Vagina (tissue), 2 donors: ENCODE results near the gene FBRSL1. TPM values are rescaled to one million over a fixed set of nuclear protein-coding genes. Genes with fewer than 3 reads are reported as not detected.

Source experiments
- DNase-seq, 2 donors: peaks; one replicate each; pipeline ENCODE4 v3.0.0-alpha.2; 2017; ENCODE audit errors: extremely low spot score in 2 of 2
- H3K27ac ChIP-seq: fragments of 200-600 bp; sonication (generic); one replicate; pipeline ENCODE4 v1.5.1; 2019
- H3K27me3 ChIP-seq: fragments of 200-600 bp; sonication (generic); one replicate; pipeline ENCODE4 v1.5.1; 2019
- H3K36me3 ChIP-seq, 2 donors: fragments of 200-600 bp; sonication (generic); one replicate each; pipeline ENCODE4 v1.5.1; 2017 to 2019
- H3K4me1 ChIP-seq: fragments of 200-600 bp; sonication (generic); one replicate; pipeline ENCODE4 v1.5.1; 2019
- H3K4me3 ChIP-seq, 2 donors: fragments of 200-600 bp; sonication (generic); 1 replicate in 1 of 2; 2 replicates in 1 of 2; pipeline ENCODE4 v1.5.1; 2016 to 2019
- H3K9me3 ChIP-seq: fragments of 200-600 bp; sonication (generic); one replicate; pipeline ENCODE4 v1.5.1; 2019
- POLR2A ChIP-seq, 2 donors: fragments of 450-650 bp; IDR thresholded peaks; one replicate each; pipeline ENCODE4 v1.6.1; 2017; ENCODE audit warnings: antibody characterized with exemption in 2 of 2, mild to moderate bottlenecking in 2 of 2, moderate library complexity in 2 of 2
- POLR2AphosphoS5 ChIP-seq, 2 donors: sonication (generic); formaldehyde crosslinking; IDR thresholded peaks; one replicate each; pipeline ENCODE4 v1.9.0; 2017; ENCODE audit warnings: antibody characterized with exemption in 2 of 2, mild to moderate bottlenecking in 2 of 2, low read depth in 1 of 2; ENCODE audit not compliant: insufficient read depth in 1 of 2
- intact Hi-C: fragments of 100-400 bp; cut with DNase I; formaldehyde crosslinking; loops from one replicate; pipeline ENCODE4 v1.15.1; 2023
- total RNA-seq: library from RNA; depleted of rRNA; stranded (reverse); fragments of >200 nt; gene quantifications from one replicate; pipeline ENCODE4 v1.2.3, GENCODE V29; 2016
- TF ChIP-seq, protein P1 (sequence below), 3 experiments: fragments of 450-650 bp in 2 of 3; fragments of 200-600 bp in 1 of 3; sonication (generic) in 1 of 3; IDR thresholded peaks; one replicate each; pipeline ENCODE4 v1.5.1; 2017 to 2019; ENCODE audit warnings: antibody characterized with exemption in 3 of 3, mild to moderate bottlenecking in 2 of 3, moderate library complexity in 2 of 3

Gene FBRSL1
- total RNA-seq, 1 donor from 2014 or later: 11.0 TPM

DNA sequence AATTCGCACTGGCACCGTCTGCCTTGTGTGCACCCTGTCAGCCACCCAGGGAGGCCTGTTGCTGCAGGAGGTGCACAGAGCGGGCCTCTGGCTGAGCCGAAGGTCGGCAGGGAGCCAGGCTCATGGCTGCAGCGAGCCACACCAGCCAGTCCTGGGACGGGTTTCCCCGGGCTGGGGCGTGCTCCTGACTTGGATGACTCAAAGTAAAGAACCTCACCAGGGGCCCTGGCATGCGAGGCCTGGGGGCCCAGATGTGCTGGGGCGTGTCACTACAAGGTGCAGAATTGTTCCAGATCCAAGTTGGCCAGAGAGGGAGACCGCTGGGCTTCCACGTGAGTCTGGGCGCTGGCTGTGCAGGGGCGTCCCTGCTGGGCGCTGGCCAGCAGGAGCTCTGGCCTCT is 34.5 kb downstream of the FBRSL1 start:
- no peak overlapping the region for H3K4me3 ChIP-seq
- no peak overlapping the region for H3K27ac ChIP-seq
- H3K27me3 ChIP-seq: no peaks in the 10 kb centered on the region
- TF ChIP-seq, protein P1, sequence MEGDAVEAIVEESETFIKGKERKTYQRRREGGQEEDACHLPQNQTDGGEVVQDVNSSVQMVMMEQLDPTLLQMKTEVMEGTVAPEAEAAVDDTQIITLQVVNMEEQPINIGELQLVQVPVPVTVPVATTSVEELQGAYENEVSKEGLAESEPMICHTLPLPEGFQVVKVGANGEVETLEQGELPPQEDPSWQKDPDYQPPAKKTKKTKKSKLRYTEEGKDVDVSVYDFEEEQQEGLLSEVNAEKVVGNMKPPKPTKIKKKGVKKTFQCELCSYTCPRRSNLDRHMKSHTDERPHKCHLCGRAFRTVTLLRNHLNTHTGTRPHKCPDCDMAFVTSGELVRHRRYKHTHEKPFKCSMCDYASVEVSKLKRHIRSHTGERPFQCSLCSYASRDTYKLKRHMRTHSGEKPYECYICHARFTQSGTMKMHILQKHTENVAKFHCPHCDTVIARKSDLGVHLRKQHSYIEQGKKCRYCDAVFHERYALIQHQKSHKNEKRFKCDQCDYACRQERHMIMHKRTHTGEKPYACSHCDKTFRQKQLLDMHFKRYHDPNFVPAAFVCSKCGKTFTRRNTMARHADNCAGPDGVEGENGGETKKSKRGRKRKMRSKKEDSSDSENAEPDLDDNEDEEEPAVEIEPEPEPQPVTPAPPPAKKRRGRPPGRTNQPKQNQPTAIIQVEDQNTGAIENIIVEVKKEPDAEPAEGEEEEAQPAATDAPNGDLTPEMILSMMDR (IDR thresholded peaks at IDR 0.05): no peak
- TF ChIP-seq POLR2A (IDR thresholded peaks at IDR 0.05): no peak
- TF ChIP-seq POLR2AphosphoS5 (IDR thresholded peaks at IDR 0.05; ENCODE audit: insufficient read depth in 1 of 2, low read depth in 1 of 2): no peak
- no peak for DNase-seq
- H3K9me3 ChIP-seq: no peaks in the 10 kb centered on the region
- H3K4me1 ChIP-seq: peaks cover 42% of the 10 kb centered on the region
- intact Hi-C loops: no loop called here
- no peaks in the 10 kb centered on the region for H3K36me3 ChIP-seq

- Histone ChIP-seq H3K27me3 (no peaks in the 10 kb centered on the region), H3K4me3 (no peak overlapping the region), H3K4me1 (peaks cover 37% of the 10 kb centered on the region), H3K27ac (no peak overlapping the region), H3K9me3 (no peaks in the 10 kb centered on the region), H3K36me3 (no peaks in the 10 kb centered on the region)
- intact Hi-C loops: loop anchor here (5.0 kb wide), 1 partner anchor 108 kb away; no protein-coding TSS in a partner anchor
- TF ChIP-seq POLR2A (IDR thresholded peaks at IDR 0.05): no peak
- TF ChIP-seq POLR2AphosphoS5 (IDR thresholded peaks at IDR 0.05; ENCODE audit: insufficient read depth in 1 of 2, low read depth in 1 of 2): no peak
- TF ChIP-seq, protein P1 (IDR thresholded peaks at IDR 0.05): no peak
- no peak for DNase-seq
These were observed 35.3 kb downstream of the FBRSL1 start for GRCh38 chr12:132525011-132525832.

DNA sequence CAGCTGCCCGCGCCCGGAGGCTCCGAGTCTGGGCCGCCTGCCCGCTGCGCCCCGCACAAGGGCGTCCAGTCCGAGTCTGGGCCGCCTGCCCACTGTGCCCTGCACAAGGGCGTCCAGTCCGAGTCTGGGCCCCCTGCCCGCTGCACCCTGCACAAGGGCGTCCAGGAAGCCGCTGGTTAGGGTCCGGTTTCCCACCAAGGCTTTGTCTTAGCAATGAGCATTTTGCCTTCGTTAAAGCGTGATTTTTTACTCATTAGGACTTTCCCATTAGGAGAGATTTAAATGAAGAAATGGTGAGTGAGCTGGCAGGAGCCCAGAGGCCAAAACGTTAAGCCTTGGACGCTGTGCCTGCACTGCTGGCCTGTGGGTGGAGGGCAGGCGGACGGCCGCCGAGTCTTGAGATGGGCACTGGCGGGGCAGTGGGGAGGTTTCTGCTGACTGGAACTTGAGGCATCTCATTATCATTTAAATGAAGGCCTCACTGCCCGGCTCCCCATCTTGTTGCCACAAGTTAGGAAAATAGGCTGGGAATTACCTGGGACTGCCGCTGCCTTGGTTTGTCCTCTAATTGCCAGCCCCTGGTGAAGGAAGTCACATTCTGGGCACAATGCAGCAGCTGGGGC is 36.0 kb downstream of the FBRSL1 start:
- intact Hi-C loops: loop anchor here (5.0 kb wide), 1 partner anchor 109 kb away; no protein-coding TSS in a partner anchor
- Histone ChIP-seq H3K4me3 (no peak overlapping the region), H3K36me3 (no peaks in the 10 kb centered on the region), H3K9me3 (no peaks in the 10 kb centered on the region), H3K4me1 (peaks cover 29% of the 10 kb centered on the region), H3K27me3 (no peaks in the 10 kb centered on the region), H3K27ac (no peak overlapping the region)
- DNase-seq: no peak
- TF ChIP-seq, protein P1 (IDR thresholded peaks at IDR 0.05): no peak
- TF ChIP-seq POLR2A (IDR thresholded peaks at IDR 0.05) (no peak), POLR2AphosphoS5 (IDR thresholded peaks at IDR 0.05; ENCODE audit: insufficient read depth in 1 of 2, low read depth in 1 of 2) (no peak)

DNA sequence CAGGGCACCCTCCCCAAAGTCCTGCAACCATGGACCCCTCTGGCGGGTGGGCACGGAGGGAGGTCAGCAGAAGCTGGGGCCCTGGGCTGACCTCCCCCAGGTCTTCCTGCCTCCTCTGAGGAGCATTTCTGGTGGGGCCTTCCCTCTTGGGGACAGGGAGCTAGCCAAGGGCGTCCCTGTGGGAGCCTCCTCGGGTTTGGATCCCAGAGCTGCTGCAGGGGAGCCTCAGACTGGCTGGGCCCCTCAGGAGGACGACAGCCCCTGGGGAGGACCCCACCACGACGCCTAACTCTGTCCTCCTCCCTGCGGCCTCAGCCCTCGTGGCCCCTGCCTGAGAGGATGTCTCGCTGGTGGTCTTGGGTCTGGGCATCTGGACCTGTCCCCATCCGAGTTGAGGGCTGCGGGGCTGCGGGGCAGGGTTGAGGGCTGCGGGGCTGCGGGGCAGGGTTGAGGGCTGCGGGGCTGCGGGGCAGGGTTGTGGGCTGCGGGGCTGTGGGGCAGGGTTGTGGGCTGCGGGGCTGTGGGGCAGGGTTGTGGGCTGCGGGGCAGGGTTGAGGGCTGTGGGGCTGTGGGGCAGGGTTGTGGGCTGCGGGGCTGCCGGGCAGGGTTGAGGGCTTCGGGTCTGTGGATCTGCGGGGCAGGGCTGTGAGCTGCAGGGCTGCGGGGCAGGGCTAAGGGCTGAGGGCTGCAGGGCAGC is 37.4 kb downstream of the FBRSL1 start:
- H3K27ac ChIP-seq: no peak overlapping the region
- intact Hi-C loops: loop anchor here (5.0 kb wide), 1 partner anchor 110 kb away; no protein-coding TSS in a partner anchor
- no peak for TF ChIP-seq POLR2AphosphoS5 (IDR thresholded peaks at IDR 0.05; ENCODE audit: insufficient read depth in 1 of 2, low read depth in 1 of 2)
- no peak for TF ChIP-seq POLR2A (IDR thresholded peaks at IDR 0.05)
- TF ChIP-seq, protein P1 (IDR thresholded peaks at IDR 0.05): no peak
- H3K9me3 ChIP-seq: no peaks in the 10 kb centered on the region
- peaks cover 26% of the 10 kb centered on the region for H3K4me1 ChIP-seq
- DNase-seq: no peak
- no peaks in the 10 kb centered on the region for H3K27me3 ChIP-seq
- H3K36me3 ChIP-seq: no peaks in the 10 kb centered on the region
- H3K4me3 ChIP-seq: no peak overlapping the region
